Measurements from ENCODE around the gene TP53.

DNA sequence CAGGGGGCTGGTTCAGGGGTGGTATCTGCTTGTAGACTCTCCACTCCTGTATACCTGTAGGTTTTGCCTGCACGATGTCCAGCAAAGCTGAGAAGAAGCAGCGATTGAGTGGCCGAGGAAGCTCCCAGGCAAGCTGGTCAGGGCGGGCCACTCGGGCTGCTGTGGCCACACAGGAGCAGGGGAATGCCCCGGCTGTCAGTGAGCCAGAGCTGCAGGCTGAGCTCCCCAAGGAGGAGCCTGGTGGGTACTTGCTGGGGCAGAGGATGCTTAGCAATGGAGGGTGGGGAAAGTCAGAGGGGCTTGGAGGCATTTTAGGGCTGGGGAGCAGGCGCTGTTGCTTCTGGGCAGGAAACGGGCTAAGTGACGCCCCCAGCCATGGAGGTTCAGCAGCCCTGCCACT lies 32.4 kb upstream of the TP53 start:
- TF ChIP-seq, protein P1, sequence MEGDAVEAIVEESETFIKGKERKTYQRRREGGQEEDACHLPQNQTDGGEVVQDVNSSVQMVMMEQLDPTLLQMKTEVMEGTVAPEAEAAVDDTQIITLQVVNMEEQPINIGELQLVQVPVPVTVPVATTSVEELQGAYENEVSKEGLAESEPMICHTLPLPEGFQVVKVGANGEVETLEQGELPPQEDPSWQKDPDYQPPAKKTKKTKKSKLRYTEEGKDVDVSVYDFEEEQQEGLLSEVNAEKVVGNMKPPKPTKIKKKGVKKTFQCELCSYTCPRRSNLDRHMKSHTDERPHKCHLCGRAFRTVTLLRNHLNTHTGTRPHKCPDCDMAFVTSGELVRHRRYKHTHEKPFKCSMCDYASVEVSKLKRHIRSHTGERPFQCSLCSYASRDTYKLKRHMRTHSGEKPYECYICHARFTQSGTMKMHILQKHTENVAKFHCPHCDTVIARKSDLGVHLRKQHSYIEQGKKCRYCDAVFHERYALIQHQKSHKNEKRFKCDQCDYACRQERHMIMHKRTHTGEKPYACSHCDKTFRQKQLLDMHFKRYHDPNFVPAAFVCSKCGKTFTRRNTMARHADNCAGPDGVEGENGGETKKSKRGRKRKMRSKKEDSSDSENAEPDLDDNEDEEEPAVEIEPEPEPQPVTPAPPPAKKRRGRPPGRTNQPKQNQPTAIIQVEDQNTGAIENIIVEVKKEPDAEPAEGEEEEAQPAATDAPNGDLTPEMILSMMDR (IDR thresholded peaks at IDR 0.05) = no peak
- no peak for TF ChIP-seq POLR2A (IDR thresholded peaks at IDR 0.05)

Measured in uterus (tissue), 2 donors.